PC-3 (cell line): ENCODE results near the gene ZDHHC22.

ENCODE experiments used
- CTCF ChIP-seq: fragments of 300-600 bp; sonication (generic); conservative IDR thresholded peaks from 2 replicates; pipeline ENCODE4 v1.5.1; 2017; ENCODE audit warnings: antibody characterized with exemption, low read depth, mild to moderate bottlenecking, low read length
- EZH2 ChIP-seq: fragments of 300-600 bp; sonication (generic); IDR thresholded peaks from one replicate; pipeline ENCODE4 v1.6.1; 2017; ENCODE audit warnings: antibody characterized with exemption, mild to moderate bottlenecking, low read length; ENCODE audit not compliant: unreplicated experiment

DNA sequence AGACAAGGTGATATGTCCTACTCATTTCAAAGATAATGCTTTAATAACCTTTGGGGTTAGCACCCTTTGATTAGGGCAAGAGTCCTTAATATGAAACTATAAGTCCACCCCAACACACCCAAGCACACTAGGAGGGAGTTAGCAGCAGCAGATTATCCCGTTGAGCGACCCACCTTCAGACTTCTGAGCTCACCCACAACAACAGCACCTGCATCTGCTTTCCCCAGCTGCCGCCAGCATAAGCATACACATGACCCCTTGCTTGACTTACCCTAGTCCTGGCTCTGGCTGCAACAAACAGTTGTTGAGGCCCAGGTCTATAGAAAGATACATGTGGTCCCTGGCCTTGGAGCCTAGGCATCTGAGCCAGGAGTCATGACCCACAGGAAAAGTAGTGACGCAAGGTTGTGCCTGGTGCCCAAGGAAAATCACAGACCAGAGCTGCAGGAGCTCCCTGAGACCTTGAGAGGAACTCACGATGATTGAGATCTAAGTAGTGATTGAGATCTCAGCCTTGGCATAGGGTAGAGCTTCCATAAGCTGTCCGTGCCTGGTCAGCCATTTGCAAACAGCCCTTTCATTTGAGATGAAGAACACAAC lies 19.0 kb downstream of the ZDHHC22 start:
- TF ChIP-seq CTCF (no peak), EZH2 (no peak)
